ENCODE results near the gene FRMD4A.

DNA sequence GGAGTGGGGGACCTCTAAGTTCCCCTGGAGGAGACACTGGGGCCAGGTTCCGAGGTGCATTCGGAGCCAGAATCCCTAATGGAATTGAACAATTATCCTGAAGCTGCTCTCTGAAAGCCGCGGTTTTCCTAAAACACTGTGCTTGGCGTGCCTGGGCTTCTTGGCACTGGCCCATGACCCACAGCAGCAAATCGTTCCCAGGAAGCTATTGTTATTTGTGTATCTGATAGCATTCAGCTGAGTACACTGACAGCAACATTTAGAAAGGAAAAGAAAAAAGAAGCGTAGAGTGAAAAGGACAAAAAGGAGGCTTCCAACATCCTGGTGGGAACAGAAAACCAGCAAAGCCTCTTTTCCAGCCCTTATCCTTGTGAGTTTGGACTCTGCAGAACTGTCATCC is 339.8 kb downstream of the FRMD4A start:
- TF ChIP-seq, protein P1, sequence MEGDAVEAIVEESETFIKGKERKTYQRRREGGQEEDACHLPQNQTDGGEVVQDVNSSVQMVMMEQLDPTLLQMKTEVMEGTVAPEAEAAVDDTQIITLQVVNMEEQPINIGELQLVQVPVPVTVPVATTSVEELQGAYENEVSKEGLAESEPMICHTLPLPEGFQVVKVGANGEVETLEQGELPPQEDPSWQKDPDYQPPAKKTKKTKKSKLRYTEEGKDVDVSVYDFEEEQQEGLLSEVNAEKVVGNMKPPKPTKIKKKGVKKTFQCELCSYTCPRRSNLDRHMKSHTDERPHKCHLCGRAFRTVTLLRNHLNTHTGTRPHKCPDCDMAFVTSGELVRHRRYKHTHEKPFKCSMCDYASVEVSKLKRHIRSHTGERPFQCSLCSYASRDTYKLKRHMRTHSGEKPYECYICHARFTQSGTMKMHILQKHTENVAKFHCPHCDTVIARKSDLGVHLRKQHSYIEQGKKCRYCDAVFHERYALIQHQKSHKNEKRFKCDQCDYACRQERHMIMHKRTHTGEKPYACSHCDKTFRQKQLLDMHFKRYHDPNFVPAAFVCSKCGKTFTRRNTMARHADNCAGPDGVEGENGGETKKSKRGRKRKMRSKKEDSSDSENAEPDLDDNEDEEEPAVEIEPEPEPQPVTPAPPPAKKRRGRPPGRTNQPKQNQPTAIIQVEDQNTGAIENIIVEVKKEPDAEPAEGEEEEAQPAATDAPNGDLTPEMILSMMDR (IDR thresholded peaks at IDR 0.05; ENCODE audit: low read length): no peak
- TF ChIP-seq EZH2 (optimal IDR thresholded peaks at IDR 0.05; ENCODE audit: low read depth, low read length): no peak

Data from MM.1S (cell line).